ENCODE data around the gene ENPP1.

GRCh38 chr6:131802347-131802746 lies 5.5 kb upstream of the ENPP1 start:
- TF ChIP-seq EZH2 (IDR thresholded peaks at IDR 0.05; ENCODE audit: borderline replicate concordance, insufficient read depth, low read depth, low read length, poor library complexity, severe bottlenecking) (no peak), CTCF (IDR thresholded peaks at IDR 0.05) (no peak)
